PC-9 (cell line): ENCODE measurements around the gene TSSK6.

ENCODE experiments used
- CTCF ChIP-seq: fragments of 200-600 bp; sonication (generic); conservative IDR thresholded peaks from 2 replicates; pipeline ENCODE4 v1.6.1; 2017; ENCODE audit warnings: mixed run types, antibody characterized with exemption, mild to moderate bottlenecking, moderate library complexity
- EZH2 ChIP-seq: fragments of 200-600 bp; sonication (generic); IDR thresholded peaks from 2 replicates; pipeline ENCODE4 v1.8.0; 2017; ENCODE audit warnings: antibody characterized with exemption, low read depth

DNA sequence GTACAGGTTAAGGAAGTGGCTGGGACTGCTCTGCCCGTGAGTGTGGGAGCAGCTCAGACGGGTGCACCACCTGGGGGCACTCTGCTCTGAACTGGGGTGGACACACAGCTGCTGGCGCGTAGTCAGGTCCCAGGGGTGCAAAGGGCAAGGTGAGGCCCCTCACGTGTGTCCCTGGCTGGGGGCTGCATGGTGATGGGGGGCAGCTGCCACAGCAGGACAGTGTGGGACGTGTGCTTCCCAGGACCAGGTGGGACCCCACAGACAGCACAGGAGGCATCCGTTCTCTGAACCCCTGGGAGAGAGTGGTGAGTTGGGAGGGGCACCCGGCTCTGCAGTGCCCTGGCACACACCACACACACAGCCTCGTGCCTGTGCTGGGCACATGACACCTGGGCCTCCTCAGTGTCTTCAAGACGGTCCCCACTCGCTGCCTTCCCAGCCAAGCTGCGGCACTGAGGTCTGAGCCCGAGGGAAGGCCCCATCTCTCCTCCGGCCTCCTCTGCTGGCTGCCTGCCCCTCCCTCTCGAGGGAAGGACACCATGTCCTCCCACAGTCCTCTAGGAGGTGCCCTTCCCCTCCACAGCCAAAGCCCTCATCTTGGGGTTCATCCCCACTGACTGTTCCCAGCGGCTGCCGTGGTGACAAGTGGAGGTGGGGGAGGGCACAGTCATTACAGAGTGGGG, 47.5 kb upstream of the TSSK6 start:
- TF ChIP-seq CTCF (no peak; the same call in 1 of the 2 replicates), EZH2 (no peak)
